HG03025 (cell line): ENCODE results near the gene GIMD1.
"Not testable (repeated sequence)": the region's sequence is repeated elsewhere in the genome, so short reads cannot be mapped to it uniquely, and the experiment has no call there.

ENCODE experiments used
- ATAC-seq: cut with Tn5 transposase; IDR thresholded peaks from one replicate; pipeline ENCODE4 v1.9.1; 2021; ENCODE audit warnings: mild to moderate bottlenecking, moderate library complexity; ENCODE audit not compliant: unreplicated experiment, low FRiP score

GIMD1 gene

DNA sequence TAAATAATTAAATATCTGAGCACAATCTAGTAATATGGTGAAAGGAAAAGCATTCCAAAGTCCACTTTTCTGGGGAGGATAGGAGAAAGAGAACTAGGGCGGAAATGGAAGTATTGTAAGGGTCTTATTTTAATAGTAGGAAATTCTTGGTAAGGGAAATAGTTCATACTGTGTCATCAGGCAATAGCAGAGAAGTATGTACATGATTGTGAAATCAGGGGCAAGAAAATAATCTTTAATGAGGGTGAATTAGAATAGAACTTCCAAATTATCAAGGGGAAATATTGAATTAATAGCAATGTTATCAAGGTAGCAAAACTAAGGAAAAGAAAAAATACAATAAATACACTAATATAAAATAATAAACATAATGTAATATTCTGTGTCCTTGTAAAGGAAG lies 14.8 kb downstream of the GIMD1 start:
- no peak for ATAC-seq

DNA sequence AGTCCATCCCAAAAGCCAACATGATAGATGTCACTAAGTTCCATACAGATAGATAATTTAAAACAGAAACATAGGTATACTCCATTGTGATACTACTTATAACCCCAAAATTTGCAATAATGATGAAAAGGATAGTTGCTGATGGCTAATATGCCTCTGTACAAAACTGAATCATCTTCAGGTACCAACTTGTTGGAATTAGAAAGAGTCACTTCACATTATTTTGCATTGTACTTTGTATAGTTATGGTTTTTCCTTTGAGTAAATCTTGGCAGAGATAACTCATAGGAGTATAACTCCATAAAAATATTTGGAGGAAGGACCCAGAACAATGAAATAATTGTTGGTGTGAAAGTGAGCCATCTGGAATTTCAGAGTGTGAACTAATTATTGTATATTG lies 17.6 kb downstream of the GIMD1 start:
- ATAC-seq, result no peak

DNA sequence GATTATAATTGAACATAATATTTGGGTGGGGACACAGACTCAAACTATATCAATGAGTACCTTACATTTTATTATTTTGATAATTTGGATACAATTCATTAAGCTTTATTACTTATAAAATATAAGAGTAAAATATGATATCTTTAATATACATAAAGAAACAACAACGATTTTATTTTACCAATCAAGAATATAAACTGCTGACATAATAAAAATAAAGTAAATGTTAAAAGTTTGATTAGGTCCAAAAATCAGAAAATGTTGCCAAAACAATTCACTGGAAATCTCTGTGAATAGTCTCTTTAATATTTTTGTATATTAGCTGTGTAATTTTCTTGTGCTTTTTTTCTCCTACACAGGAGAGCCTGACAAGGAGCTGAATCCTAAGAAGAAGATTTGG lies 21.4 kb downstream of the GIMD1 start:
- ATAC-seq, result no peak

DNA sequence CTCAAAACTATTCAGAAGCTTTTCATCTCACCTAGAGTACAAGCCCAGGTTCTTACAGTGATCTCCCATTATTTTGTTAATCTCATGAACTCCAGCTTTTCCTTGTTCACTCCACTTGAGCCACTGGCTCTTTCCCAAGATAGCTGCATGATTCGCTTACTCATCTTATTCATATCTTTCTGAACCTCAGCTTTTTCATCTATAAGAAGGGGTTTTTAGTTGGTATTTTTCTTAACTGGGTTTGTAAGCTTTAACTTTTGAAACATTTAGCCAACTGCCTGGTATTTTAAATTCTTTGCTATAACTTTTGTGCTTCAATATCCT lies 24.0 kb downstream of the GIMD1 start:
- no peak for ATAC-seq

DNA sequence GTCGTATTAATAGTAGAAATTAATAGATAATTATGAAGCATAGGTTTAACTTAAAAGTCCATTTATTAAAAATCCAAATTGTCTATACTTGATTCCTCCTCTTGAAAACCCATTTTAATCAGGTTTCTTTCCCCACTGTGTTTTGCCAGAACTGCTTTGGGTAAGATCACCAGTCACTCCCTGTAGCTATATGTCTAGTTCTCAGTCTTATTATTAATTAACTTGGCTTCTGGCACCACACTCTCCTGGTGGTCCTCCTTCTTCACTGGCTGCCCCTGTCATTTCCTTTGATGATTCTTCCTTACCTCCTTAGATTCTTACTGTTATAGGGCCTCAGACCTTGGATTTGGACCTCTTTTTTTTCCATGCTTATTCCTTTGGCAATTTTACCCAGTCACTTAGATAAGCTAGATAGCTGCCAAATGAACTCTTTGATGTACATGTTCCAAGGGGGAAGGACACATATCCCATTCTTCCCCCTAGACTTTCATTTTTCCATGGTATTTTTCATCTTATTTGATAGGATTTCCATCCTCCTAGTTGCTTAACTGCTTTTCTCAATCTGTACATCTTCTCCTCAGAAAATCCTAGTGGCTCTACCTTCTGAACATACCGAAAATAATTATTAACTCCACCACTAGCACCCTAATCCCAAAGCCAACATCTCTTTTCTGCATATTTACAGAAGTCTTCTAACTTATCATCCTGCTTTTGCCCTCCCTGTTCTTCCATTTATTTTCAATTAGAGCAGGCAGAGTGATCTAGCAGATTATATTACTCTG lies 24.5 kb downstream of the GIMD1 start:
- no peak for ATAC-seq

DNA sequence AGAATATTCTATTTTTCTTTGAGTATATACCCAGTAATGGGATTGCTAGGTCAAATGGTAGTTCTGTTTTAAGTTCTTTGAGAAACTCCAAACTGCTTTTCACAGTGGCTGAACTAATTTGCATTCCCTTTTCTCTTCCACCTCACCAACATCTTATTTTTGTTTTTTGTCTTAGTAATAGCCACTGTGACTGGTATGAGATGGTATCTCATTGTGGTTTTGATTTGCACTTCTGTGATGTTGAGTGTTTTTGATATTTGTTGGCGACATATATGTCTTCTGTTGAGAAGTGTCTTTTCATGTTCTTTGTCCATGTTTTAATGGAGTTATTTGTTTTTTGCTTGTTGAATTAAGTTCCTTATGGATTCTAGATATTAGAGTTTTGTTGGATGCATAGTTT lies 27.8 kb downstream of the GIMD1 start:
- no peak for ATAC-seq

DNA sequence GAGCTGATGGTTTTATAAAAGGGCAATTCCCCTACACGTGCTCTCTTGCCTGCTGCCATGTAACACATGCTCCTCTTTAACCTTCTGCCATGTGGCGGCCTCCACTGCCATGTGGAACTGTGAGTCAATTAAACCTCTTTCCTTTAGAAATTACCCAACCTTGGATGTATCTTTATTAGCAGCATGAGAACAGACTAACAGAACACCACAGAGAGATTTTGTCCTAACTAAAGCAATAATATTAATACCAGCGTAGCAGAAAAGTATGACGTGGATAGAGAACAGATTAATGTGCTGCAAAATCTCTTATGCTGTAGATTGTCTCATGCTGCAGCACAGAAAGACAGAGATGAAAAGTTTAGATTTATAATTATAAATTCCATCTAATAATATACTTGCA lies 29.1 kb downstream of the GIMD1 start:
- no peak for ATAC-seq

DNA sequence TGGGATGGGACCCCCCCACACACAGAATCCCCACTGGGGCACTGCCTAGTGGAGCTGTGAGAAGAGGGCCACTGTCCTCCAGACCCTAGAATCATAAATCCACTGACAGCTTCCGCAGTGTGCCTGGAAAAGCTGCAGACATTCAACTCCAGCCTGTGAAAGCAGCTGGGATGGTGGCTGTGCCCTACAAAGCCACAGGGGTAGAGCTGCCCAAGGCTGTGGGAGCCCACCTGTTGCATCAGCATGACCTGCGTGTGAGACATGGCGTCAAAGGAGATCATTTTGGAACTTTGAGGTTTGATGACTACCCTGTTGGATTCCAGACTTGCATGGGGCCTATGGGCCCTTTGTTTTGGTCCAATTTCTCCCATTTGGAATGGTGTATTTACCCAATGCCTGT lies 29.9 kb downstream of the GIMD1 start:
- ATAC-seq, result no peak

DNA sequence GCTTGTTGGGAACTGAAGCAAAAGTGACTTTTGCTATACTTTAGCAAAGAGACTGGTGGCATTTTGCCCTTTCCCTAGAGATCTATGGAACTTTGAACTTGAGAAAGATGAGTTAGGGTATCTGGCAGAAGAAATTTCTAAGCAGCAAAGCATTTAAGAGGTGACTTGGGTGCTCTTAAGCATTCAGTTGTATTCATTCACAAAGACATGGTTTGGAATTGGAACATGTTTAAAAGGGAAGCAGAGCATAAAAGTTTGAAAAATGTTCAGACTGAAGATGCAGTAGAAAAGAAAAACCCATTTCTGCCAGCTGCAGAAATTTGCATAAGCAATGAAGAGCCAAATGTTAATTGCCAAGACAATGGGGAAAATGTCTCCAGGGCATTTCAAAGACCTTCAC lies 30.7 kb downstream of the GIMD1 start:
- ATAC-seq, result no peak

DNA sequence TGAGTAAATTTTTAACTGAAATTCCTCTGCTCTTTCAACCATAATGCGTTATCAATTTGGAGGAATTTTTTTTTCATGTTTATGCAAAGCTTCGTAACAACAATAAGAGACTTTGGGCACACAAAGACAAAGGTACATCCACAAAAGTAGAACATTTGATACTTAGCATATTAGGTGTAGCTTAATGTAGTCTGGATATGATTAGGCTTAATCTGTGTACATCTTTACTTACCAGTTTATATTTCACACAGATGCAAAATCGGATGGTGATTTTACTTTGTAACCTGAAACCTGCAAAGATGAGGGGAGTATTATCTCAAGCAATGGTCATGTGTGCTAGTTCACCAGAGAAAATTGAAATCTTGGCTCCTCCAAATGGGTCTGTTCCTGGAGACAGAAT lies 32.0 kb downstream of the GIMD1 start:
- no peak for ATAC-seq

DNA sequence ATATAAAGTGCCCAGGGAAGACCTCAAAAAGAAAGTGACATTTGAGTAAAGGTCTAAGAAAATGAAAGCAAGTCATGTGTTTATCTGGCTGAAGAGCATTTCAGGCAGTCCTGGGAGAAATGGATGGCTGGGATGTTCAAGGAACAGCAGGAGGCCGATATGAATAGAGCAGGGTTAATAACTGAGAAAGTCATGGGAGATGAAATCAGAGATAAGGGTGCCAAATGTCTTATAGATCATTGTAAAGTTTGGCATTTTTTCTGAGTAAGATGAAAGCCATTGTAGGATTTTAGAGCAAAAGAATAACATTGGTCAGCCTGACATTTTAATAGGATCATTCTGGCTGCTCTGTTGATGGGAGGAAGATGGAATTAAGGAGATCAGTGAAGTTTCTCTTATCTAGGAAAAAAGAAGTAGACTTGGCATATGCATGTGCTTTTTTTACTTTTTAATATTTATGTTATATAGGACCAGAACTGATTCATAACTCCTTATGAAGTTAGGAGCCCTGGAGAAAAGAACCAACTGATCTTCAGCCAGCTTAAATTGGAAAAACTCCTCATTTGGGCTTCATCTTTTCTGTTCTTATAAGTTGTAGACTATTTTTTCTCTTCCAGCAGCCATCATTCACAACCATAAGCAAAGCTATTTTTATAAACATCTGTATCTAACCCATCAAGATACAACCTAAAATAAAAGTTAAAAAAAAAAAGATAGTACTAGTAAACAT lies 33.7 kb downstream of the GIMD1 start:
- no peak for ATAC-seq

DNA sequence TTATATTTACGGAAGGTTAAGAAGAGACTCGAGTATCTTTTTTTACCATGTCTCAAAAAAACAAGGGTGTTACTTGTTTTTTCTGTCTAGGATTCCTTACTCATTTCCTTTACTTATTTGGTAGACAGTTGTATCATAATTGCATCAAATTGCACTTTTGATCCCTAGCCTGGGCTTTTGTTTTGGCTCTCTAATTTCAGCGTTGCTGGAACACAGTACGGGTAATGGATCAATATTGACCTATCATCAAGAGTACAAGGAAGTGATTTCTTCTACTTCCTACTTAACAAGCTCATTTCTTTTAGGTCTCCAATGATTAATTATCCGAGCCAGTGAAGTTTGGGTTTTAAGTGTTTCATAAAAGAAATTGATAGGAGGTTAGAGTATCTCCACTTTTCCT lies 35.4 kb downstream of the GIMD1 start:
- ATAC-seq, result no peak

DNA sequence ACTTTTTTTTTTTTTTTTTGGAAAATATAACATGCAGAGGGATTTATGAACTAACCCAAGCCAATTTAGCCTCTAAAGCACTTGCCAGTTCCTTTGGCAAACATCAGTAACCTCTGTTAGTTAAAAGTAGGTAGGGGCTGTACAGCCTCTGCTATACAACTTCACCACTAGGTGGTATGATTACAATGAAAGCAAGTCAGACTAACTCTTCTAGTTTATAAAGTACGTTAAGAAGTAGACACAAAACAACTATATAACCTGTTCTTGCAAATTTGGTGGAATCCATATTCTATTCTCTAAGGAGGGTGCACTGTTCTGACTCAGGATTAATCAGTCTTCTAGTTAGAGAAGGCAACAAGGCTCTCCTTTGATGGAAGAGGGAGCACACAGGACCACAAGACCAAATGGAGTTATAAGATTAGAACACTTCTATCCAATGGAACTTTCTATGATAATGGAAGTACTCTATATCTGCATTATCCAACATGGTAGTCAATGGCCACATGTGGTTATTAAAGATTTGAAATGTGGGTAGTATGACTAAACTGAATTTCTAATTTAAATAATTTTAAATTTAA lies 39.4 kb downstream of the GIMD1 start:
- ATAC-seq, result peak; percentile 73

DNA sequence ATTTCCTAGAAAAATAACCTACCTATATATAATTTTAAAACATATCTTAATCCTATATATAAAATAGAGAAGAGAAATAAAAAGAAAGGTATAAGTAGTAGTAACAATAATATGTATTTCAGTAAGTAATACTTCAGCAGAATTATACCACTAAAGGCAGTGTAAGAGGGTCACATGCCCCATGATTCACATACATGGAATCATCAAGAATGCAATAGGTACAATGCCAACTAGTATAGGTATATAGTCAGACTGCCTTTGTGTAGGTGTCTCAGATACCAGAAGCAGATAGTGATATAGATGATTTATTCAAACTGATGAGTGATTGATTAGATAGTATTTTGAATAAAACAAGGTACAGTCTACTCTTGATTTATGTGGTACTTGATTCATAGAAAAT lies 42.8 kb downstream of the GIMD1 start:
- no peak for ATAC-seq

DNA sequence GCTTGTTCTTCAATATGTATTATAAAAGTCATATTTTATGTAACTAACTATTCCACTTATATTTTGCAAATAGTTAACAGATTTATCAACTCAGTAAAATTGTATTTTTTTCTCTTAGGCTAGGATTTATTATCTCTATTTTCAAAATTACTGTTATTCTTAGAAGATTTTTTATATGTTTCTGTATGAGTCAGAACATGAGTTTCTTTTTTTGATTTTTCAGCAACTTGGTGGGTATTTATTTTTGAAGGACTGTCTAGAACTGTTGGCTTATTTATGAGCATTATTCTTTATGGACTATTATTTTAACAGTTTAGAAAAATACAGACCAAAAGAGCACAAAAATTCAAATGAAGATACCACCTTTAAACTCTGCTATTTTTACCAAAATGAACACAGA lies 45.5 kb downstream of the GIMD1 start:
- no peak for ATAC-seq

DNA sequence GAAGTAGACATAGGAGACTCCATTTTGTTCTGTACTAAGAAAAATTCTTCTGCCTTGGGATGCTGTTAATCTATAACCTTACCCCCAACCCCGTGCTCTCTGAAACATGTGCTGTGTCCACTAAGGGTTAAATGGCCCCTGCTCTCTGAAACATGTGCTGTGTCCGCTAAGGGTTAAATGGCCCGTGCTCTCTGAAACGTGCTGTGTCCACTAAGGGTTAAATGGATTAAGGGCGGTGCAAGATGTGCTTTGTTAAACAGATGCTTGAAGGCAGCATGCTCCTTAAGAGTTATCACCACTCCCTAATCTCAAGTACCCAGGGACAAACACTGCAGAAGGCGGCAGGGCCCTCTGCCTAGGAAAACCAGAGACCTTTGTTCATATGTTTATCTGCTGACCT lies 46.8 kb downstream of the GIMD1 start:
- ATAC-seq, result not testable (repeated sequence)

DNA sequence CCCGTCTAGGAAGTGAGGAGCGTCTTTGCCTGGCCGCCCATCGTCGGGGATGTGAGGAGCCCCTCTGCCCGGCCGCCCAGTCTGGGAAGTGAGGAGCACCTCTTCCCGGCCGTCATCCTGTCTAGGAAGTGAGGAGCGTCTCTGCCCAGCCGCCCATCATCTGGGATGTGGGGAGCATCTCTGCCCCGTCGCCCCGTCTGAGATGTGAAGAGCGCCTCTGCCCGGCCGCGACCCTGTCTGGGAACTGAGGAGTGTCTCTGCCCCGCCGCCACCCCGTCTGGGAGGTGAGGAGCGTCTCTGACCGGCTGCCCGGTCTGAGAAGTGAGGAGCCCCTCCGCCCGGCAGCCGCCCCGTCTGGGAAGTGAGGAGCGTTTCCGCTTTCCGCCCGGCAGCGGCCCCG lies 47.4 kb downstream of the GIMD1 start:
- not testable (repeated sequence) for ATAC-seq

DNA sequence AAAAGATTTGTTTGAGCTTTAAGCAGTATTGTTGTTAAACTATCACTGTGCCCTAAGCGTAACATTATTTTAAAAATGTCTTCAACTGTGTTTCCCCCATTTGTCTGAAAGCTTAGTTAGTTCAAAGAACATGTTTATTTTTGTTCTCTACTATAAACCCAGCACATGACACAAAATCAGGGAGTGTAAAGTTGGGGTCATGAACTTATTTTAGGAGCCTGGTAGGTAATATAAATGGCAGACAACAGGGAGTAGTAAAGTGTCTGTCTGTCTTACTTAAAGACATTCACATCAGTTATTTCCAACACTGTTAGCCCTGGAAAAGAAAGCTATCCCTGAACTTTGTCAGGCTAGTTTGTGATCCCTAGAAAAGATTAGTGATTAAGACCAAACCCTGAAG lies 48.3 kb downstream of the GIMD1 start:
- ATAC-seq, result no peak

DNA sequence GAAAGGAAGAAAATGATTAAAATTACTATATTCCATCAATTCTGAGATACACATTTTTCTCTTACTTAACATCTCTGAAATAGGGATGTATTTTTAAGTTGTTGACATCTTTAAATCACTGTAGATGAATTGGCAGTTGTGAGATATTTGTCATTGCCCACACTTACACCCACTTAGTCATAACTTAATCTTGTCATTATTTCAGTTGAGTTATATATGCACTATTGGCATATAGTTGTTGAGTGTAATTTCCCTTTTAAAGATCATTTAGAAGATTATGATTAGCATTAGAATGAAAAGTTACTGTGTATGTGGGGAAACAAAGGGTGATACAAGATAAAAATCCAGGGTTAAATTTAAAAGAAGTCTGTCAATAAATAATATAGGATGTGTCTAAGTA lies 50.1 kb downstream of the GIMD1 start:
- no peak for ATAC-seq

DNA sequence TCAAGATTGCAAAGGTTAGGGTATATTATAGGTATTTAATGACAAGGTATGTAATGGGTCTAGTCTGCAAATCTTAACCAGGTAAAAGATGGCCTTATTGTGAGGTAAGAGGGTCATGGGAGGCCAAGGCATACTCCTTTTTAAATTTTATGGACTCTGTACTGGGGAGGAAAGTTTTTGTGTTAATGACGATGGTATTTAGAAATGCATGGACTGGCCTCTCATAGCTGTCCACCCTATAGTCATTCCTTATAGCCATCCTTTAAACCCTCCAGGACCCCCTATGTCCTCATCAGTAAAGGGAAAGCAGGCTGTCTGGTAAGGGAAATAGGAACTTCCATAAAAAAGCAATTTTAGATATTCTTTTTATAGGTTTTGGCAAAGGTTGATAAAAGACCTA lies 50.8 kb downstream of the GIMD1 start:
- ATAC-seq, result no peak

DNA sequence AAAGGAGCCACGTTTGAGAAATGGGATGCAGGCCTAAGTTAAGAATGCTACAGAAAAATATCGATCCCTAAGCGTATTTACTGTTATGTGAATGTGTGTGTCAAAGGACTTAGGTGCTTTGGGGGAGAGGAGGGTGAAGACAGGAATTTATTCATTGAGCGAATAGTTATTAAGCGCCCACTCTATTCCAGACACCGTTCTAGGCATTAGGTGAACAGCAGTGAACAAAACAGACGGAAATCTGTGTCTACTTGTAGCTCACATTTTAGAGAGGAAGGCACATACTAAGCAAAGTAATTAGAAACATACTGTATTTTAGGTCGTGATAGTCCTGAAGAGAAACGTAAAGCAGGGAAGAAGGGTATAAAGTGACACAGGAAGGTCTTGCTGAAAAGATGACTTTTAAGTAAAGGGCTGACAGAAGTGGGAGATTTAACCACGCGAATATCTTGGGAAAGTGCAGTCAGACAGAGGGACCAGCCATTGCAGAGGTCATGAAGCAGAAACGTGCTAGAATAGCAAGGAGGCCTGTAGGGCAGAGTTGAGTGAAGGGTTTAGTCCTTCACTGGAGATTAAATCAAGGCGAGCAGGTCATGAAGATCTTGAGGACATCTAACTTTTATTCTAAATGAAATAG lies 51.7 kb downstream of the GIMD1 start:
- ATAC-seq, result no peak
